ENCODE data around the gene MED27.
A peak's percentile ranks its signal among the peaks of the same experiment; 100 is the strongest.

MED27 gene

DNA sequence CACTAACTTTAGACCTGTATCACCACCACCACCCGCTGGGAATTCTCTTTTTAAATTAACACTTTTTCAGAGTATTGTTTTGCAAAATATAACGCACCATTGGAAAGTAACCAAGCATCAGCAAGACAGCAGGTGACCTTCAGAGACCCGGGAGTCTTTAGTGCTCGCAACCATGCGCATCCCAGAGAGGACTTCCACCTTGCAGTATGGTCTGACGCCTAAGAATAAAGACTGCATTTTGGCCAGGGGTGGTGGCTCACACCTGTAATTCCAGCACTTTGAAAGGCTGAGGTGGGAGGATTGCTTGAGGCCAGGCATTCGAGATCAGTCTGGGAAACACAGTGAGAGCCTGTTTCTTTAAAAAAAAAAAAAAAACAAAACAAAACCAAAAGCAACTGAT, 113.8 kb downstream of the MED27 start:
- H3K4me3 Mint-ChIP-seq = no peak overlapping the region
- ATAC-seq = no peak
- no peak overlapping the region for H3K27ac Mint-ChIP-seq
- peaks cover 5% of the 10 kb centered on the region for H3K36me3 Mint-ChIP-seq
- H3K4me1 Mint-ChIP-seq = peaks cover 8% of the 10 kb centered on the region
- no peaks in the 10 kb centered on the region for H3K9me3 Mint-ChIP-seq
- no peak for DNase-seq (ENCODE audit: low spot score in 2 of 2)

DNA sequence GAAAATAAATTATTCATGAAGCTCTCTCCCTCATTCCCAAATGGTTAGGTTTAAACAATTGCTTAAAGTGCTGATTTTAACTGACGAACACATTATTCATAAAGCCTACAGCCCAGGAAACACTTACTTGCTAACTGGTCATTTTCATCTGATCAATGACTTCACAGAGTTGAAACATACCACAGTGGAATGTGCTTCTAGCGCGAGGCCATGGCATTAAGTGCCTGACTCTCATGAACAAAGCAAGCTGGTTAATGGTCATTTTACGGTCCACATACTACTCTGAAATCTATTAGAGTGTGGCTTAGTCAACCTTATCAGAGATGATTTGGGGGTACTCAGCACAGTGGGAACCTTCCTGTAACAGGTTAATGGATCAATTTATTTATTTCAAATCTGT, 114.6 kb downstream of the MED27 start:
- Mint-ChIP-seq H3K36me3 (peaks cover 5% of the 10 kb centered on the region), H3K9me3 (no peaks in the 10 kb centered on the region), H3K27ac (no peak overlapping the region), H3K4me3 (no peak overlapping the region), H3K4me1 (peaks cover 11% of the 10 kb centered on the region)
- DNase-seq (ENCODE audit: low spot score in 2 of 2) = no peak
- no peak for ATAC-seq

DNA sequence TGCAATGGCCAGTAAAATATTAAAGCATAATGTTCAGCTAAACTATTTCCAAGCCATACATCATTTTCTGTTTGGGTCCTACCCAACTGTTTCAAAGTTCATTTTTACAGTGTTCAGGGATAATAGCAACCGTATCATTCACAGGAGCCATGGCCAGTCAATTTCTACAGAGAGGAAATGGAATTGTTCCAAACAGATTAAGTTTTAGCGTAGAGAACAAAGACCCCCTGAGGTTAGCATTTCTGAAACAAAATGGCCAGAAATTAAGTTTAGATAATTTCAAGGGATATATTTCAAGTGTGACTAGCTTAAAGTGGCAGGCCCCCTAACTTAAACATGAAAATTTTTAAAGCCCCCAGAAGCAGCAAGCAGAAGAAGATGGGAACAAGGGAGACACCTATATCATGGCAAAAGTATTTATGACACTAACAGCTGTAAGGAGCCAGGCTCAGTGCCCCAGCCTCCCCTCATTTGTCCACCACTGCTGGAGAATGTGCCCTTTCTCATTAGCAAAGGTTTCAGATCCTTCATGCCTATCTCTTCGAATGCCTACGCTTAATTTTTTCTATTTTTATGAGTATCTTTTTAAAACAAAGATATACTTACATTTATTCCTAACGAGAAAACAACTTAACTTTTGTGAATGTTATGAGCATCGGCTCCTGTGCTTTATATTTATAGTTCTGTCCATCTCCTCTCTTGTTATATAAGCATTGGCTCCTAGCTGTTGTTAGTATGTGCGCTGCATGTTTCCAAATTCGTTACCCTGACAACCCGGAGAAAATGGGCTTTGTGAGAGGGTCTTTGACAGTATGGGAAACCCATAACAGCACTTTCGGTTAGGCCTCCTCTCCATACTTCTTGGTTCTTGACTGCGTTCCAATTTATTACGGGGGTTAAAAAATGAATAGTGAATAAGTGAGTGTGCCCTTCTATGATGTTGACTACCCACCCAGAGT, 116.3 kb downstream of the MED27 start:
- ATAC-seq (no peak), DNase-seq (ENCODE audit: low spot score in 2 of 2) (no peak)
- H3K9me3 Mint-ChIP-seq = no peaks in the 10 kb centered on the region
- no peak overlapping the region for H3K4me3 Mint-ChIP-seq
- peaks cover 13% of the 10 kb centered on the region for H3K4me1 Mint-ChIP-seq
- peak overlapping the region; percentile 20 for H3K27ac Mint-ChIP-seq
- H3K36me3 Mint-ChIP-seq = peaks cover 5% of the 10 kb centered on the region

DNA sequence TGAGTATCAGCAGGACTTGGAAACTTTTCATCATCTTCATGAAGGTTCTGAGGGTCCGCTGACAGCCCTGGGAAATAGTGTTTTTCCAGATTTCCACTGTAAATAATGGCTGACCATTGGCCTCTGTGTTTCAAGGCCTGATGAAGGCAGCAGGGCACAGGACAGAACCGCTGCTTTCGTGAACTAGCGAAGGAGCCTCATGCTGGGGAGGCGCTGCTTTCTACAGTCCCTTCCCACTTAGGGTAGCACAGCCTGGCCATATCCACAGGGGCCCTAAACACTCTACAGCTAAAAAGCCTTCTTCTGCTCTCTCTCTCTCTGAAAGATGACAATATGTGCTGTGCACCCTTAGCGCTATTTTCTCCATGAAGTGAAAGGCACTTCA, 118.2 kb downstream of the MED27 start:
- H3K4me3 Mint-ChIP-seq = no peak overlapping the region

DNA sequence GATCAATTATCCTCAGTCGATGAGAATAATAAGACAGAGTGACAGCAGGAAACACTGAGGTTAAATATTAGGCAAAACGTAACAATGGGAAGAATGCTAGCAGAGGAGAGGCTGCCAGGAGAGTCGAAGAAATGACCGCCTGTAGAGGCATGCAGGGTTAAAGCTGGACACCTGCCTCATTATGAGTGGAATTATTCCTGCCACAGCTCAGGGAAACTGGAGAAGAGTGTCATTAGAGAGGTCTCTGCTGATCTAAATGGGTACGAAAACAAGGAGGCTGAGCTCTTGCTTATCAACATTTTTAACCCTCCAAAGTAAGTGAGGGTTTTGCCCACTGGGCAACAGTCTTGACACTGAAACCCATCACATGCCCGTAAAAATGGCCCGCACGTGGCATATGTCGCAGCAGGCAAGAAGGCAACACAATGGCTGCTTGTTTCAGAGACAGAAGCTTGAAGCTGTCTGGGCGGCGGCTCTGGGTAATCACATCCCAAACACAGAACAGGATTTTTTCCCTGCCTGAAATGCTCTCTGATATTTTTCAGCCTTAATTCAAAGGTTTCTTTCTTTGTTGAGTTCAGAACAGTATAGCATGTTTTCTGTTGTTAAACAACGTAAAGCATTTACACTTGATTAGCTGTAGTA, 118.7 kb downstream of the MED27 start:
- Mint-ChIP-seq H3K36me3 (peaks cover 9% of the 10 kb centered on the region), H3K9me3 (no peaks in the 10 kb centered on the region), H3K4me1 (peaks cover 13% of the 10 kb centered on the region), H3K4me3 (no peak overlapping the region), H3K27ac (no peak overlapping the region)
- DNase-seq (ENCODE audit: low spot score in 2 of 2) (no peak), ATAC-seq (no peak)

More for the DNA sequence above, 118.2 kb downstream of the MED27 start:
- DNase-seq (ENCODE audit: low spot score in 2 of 2) (no peak), ATAC-seq (no peak)
- Mint-ChIP-seq H3K27ac (no peak overlapping the region), H3K4me1 (peaks cover 13% of the 10 kb centered on the region), H3K9me3 (no peaks in the 10 kb centered on the region), H3K36me3 (peaks cover 5% of the 10 kb centered on the region)

DNA sequence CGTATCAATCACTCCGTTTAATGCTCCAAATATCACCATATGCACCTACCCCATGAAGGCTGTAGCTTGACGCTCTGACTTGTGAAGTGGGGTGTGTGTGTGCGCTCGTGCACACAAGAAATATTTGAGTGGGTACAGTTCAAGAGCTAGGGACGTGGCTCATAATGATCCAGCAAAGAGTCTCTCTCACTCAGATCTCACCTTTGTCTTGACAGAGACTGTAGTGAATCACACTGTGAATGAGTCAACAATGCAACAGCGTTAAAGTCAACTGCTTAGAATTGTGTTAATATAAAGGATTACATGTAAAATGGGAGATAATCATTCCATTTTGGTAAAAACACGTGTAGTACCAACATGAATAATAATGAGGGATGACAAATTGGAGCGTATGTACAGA, 119.4 kb downstream of the MED27 start:
- H3K4me1 Mint-ChIP-seq = peaks cover 13% of the 10 kb centered on the region

DNA sequence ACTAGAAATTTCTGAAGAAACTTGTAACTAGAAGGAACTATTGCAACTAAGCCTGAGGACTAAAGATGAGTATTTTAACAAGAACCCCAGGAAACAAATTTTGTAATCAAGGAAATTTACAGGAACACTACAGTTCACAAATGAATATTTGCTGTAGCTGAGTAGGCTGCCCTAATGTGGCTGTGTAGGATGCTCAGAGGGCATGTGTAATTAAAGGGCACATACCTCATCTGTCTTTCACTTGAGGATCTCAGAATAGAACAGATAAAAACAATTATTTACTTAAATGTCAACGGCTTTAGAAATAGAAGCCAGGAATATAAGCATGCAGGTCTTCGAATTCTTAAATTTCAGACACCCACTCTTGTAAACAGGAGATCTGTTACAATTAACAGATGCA, 119.8 kb downstream of the MED27 start:
- no peaks in the 10 kb centered on the region for H3K9me3 Mint-ChIP-seq
- no peak for DNase-seq (ENCODE audit: low spot score in 2 of 2)
- H3K4me3 Mint-ChIP-seq = no peak overlapping the region
- H3K4me1 Mint-ChIP-seq = peaks cover 13% of the 10 kb centered on the region
- peaks cover 11% of the 10 kb centered on the region for H3K36me3 Mint-ChIP-seq
- ATAC-seq = no peak
- H3K27ac Mint-ChIP-seq = no peak overlapping the region

More for the DNA sequence above, 119.4 kb downstream of the MED27 start:
- Mint-ChIP-seq H3K9me3 (no peaks in the 10 kb centered on the region), H3K27ac (no peak overlapping the region), H3K4me3 (no peak overlapping the region), H3K36me3 (peaks cover 11% of the 10 kb centered on the region)
- DNase-seq (ENCODE audit: low spot score in 2 of 2) = no peak
- peak; percentile 67 for ATAC-seq

DNA sequence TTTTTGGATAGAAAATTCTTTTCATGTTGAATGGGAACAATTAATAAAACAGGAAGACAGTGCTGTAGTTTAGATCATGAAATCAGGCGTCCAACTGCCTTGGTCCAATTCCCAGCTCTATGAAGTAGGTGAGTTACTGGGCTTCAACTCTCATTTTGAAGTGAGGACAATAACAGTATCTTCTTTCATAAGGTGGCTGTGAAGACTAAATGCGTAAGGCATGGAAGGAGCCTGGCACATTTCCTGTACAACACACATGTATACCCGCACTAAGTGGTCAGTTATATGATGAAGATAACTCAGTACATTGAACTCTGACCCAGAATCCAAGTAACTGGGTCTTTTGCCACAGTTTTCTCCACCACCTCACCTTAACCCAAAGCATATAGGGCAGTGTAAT, 120.6 kb downstream of the MED27 start:
- no peak for ATAC-seq
- DNase-seq (ENCODE audit: low spot score in 2 of 2) = no peak
- Mint-ChIP-seq H3K9me3 (no peaks in the 10 kb centered on the region), H3K36me3 (peaks cover 10% of the 10 kb centered on the region), H3K27ac (no peak overlapping the region), H3K4me1 (peaks cover 11% of the 10 kb centered on the region), H3K4me3 (no peak overlapping the region)

DNA sequence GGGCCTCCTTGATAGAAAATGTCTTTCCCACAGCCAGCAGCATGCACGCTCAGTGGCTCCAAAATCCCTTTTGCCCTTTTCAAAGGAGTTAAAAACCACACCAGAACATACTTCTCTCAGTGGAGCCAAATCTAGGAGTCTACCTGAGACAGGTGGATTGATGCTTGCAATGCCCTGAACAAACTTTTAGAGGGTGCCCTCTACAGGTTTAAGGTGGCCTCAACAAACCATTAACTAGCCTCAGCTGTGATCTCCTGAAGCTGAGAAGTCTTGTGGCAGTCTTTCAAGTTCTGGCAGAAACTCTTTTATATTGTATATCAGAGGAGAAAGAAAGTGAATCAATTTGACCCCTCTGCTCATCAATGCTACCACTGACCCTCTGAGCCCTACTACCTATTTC, 125.4 kb downstream of the MED27 start:
- Mint-ChIP-seq H3K36me3 (peaks cover 6% of the 10 kb centered on the region), H3K4me1 (peaks cover 9% of the 10 kb centered on the region), H3K27ac (no peak overlapping the region), H3K9me3 (no peaks in the 10 kb centered on the region), H3K4me3 (no peak overlapping the region)
- no peak for DNase-seq (ENCODE audit: low spot score in 2 of 2)
- ATAC-seq = no peak

DNA sequence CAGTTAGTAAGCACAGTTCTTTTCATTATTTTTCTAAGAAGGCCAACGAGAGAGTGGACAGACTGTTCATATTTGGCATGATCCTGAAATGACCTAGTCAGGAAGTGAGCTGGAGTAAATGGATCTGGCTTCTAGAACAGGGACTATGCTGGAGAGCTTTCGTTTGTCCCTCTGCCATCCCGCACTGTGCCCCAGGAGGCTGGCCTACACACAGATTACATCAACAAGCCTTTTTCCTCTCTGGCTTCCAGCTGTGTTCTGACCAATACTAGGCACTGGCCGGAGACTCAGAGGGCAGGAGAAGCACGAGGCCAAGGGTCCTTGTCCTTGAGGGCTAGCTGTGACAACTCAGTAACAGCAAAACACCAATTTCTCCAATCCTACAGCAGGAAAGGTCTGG, 127.8 kb downstream of the MED27 start:
- ATAC-seq (no peak), DNase-seq (ENCODE audit: low spot score in 2 of 2) (no peak)
- H3K9me3 Mint-ChIP-seq = no peaks in the 10 kb centered on the region
- H3K4me1 Mint-ChIP-seq = peaks cover 14% of the 10 kb centered on the region
- peaks cover 6% of the 10 kb centered on the region for H3K36me3 Mint-ChIP-seq
- H3K4me3 Mint-ChIP-seq = no peak overlapping the region
- no peak overlapping the region for H3K27ac Mint-ChIP-seq

DNA sequence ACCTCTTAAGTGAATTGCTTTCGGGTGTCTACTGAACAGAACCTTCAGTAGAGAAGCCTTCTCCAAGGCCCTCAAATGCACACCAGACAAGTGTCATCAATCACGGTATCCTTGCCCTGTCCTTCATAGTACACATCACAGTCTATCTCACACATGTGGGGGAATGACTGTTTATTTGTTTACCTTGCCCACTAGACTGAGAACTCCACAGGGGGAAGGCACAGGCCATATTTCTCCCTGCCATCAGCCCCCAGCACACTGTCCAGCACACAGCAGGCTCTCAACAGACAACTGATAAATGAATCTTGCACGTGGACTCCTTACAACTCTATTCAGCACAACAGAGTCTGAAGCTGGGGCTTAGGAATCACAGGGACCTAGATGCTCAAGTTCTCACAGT, 128.5 kb downstream of the MED27 start:
- peaks cover 14% of the 10 kb centered on the region for H3K4me1 Mint-ChIP-seq
- no peaks in the 10 kb centered on the region for H3K9me3 Mint-ChIP-seq
- no peak overlapping the region for H3K4me3 Mint-ChIP-seq
- peaks cover 4% of the 10 kb centered on the region for H3K36me3 Mint-ChIP-seq
- no peak for DNase-seq (ENCODE audit: low spot score in 2 of 2)
- ATAC-seq = peak; percentile 40
- no peak overlapping the region for H3K27ac Mint-ChIP-seq

DNA sequence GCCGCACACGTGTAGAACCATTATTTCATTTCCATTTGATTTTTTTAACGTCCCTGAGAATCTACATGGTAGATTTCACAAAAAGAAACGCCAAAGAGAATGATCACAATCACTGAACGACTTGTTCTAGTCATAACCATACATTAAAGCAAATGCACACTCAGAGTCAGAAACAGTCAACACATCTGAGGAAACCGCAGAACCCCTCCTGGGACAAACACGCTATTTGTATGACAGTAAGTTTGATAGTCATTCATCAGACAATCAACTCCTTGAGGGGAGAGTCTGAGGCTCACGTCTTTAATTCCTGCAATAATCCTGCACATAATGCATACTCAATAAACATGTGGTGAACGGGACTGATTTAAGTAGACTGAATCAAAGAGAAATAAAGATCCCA, 129.2 kb downstream of the MED27 start:
- DNase-seq (ENCODE audit: low spot score in 2 of 2) (no peak), ATAC-seq (peak; percentile 94)
- Mint-ChIP-seq H3K4me3 (no peak overlapping the region), H3K27ac (no peak overlapping the region), H3K4me1 (peaks cover 14% of the 10 kb centered on the region), H3K9me3 (no peaks in the 10 kb centered on the region), H3K36me3 (peaks cover 2% of the 10 kb centered on the region)

DNA sequence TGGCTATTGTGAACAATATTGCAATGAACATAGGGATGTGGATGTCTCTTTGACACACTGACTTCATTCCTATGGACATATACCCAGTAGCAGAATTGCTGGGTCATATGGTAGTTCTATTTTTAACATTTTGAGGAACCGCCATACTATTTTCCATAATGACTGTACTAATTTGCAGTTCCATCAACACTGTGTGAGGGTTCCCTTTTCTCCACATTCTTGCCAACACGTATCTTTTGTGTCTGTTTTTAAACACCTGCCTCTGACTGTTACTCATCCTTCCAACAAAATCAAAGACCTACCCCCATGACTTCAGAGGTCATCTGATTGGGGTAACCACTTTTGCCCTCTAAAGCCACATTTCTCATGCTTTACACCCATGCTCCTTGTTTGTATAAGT, 133.5 kb downstream of the MED27 start:
- no peaks in the 10 kb centered on the region for H3K9me3 Mint-ChIP-seq
- no peak for ATAC-seq

DNA sequence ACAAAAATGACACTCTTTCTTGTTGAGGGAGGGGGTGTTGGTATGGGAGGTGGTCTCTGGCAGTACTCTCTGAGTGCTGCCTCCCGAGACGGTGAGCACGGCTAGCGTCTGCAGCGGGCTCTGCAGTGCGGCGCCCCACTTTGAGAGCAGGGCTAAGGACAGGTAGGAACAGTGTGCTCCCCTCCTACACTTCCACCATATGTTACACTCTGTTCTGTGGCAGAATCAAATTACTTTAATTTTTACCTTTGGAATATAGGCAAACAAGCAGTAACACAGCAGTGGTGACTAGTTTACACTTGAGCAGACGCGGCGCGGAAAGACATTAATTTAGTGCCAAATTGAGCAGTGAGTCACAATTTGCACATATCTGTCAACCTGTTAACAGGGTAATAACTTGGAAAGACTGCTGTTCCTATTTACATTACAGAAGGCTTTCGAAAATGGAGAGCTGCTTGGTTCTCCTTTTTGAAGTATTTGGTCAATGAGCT, 136.3 kb downstream of the MED27 start:
- ATAC-seq = no peak
- Mint-ChIP-seq H3K9me3 (no peaks in the 10 kb centered on the region), H3K4me3 (no peak overlapping the region), H3K4me1 (peaks cover 2% of the 10 kb centered on the region), H3K36me3 (peaks cover 14% of the 10 kb centered on the region), H3K27ac (no peak overlapping the region)
- no peak for DNase-seq (ENCODE audit: low spot score in 2 of 2)

More for the DNA sequence above, 133.5 kb downstream of the MED27 start:
- Mint-ChIP-seq H3K4me1 (peaks cover 5% of the 10 kb centered on the region), H3K27ac (no peak overlapping the region), H3K36me3 (peaks cover 5% of the 10 kb centered on the region), H3K4me3 (no peak overlapping the region)
- no peak for DNase-seq (ENCODE audit: low spot score in 2 of 2)

DNA sequence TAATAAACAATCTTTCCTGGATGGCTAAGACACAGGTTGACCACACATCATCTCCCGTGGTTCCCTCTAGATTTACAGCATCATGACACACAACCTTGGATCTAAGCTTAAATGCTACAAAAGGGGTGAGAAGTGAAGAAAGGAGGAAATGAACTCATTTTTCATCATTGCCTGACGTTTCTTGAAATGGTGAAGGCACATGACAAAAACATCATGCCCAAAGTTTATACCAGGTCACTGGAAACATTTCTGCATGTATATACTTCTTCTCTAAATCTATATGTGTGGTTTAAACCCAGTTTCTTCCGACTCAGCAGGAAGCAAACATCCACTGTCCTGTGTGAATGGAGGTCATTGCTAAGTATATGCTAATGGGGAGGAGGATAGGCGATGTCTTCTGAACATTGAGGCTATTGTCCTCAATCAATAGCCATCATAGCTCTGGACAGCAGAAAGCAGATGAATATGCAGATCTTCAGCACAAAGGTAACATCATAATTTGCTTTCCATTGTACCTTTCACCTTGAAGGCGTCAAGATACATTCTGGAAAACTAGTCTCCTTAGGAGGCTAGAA, 137.4 kb downstream of the MED27 start:
- Mint-ChIP-seq H3K4me3 (no peak overlapping the region), H3K36me3 (peaks cover 25% of the 10 kb centered on the region), H3K4me1 (no peaks in the 10 kb centered on the region), H3K9me3 (no peaks in the 10 kb centered on the region), H3K27ac (no peak overlapping the region)
- ATAC-seq (no peak), DNase-seq (ENCODE audit: low spot score in 2 of 2) (no peak)

All from stimulated activated effector memory CD8-positive, alpha-beta T cell treated with anti-CD3 and anti-CD28 coated beads, Interleukin-12 subunit alpha, Interleukin-12 subunit beta, amount 100 ng/mL, for 72 hours (primary cell).